Measurements from ENCODE around the gene ASCL5.

Gene ASCL5

DNA sequence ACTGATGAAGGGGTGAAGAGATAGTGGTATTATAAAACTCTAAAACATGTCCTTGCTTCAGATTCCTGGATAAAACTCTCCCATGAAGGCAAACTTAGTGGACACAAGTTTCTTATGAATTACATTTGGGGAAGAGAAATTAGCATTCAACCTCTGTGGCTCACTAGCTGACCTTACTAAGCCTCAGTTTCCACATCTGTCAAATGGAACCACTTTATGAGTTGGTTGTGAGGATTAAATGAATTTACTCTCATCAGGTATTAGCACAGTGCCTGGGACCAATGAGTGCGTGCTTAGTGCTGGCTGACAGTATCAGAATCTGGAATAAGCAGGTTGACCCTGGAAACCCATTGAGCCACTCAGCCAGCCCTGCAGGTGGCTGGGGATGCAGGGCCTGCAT is 17.3 kb downstream of the ASCL5 start:
- DNase-seq = no peak

DNA sequence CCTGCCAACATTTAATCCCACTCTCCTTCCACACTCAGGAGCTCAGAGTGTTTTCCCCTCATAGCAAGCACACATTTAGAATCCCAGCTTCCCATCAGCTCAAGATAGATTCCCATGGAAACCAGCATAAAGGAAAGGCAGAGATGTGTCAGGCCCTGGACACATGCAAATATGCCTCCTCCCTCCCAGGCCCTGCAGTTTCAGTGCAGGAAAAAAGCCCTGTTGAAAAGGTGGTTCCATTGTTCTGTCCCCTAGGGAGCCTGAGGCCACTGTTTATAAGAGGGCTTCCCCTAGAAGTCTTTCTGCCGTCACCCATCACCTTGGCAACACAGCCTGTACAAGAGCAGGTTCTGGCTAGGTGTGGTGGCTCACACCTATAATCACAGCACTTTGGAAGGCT is 18.4 kb downstream of the ASCL5 start:
- DNase-seq = no peak

DNA sequence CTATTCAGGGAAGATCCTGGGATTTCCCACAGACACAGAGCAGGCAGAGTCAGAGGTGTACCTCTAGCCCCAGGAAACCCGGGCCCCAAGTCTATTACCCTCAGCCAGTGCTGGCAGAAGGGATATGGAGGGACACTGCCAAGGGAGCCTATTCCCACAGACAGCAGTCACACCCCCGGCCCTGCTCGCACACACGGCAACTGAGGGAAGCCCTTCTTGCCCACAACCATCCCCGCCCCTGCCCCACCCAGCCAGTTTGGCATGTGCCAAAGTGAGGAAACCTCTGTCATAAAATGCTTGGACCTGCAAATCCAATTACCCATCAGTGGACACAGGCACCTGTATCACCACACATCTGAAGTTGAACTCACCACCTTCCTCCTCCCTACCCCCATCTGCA is 21.3 kb downstream of the ASCL5 start:
- no peak for DNase-seq

DNA sequence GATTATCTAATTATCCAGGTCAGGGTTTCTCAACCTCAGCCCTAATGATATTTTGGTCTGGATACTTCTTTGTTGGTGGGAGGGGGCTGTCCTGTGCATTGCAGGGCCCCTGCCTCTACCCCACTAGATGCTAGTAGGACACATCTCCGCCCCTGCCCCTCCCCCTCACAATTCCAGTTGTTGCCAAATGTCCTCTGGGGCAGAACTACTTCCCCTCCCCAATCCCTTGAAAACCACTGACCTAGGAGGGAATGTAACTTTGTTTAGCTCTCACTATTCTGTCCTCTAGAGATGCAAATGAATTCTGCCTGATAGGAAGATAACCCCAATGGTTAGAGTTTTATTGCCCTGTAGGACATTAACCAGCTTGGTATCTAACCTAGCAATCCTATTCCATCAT is 22.8 kb downstream of the ASCL5 start:
- DNase-seq = no peak

DNA sequence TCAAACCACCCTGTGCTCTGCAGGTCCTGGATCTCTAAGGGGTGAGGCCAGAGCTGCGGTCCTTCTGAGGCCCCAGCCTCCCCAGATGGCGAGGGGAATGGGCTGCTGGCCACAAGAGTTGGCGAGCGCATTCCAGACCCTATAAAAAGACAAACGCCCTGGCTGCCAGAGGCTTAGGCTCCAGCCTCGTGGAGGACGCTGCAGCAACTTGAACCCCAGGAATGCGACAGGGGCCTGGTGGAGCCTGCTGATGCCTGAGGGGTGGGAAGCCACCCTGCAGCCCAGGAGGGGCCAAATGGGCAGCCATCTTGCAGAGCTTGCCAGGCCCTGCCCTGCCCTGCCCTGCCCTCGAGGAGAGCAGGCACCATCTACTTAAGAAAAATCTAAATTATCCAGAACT is 23.3 kb downstream of the ASCL5 start:
- no peak for DNase-seq

DNA sequence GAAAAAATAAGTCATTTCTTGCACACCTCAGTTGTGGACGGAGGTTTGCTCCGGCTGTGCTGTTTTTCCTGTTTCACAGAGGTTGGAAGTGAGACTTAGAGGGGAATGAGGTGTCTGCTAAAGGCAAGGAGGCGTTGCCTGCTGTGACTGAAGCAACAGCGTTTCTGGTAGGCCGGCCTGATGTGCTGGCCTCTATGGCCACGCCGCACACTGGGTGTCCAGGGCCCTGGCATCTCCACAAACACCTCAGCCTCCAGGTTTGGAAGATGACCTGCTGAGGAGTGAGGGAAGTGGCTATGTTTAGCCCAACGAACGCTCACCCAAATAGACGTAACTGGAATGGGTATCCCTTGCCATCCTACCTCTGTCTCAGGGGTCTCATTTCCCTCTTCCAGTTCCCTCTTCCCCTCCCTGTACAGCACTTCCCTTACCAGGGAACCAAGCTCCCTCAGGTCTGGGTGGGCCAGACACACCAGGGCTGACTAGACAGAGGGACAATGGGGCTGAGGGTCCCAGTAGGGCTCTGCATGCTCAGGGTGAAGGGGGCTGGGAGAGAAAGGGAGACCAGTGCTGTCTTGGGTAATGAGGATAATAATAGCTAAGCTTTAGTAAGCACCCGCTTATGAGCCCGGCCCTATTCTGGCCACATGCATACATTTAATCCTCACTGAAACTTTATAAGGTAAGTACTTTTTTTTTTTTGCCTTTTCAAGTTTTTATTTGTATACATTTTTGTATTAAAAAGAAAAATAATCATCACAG is 26.6 kb downstream of the ASCL5 start:
- no peak for DNase-seq

DNA sequence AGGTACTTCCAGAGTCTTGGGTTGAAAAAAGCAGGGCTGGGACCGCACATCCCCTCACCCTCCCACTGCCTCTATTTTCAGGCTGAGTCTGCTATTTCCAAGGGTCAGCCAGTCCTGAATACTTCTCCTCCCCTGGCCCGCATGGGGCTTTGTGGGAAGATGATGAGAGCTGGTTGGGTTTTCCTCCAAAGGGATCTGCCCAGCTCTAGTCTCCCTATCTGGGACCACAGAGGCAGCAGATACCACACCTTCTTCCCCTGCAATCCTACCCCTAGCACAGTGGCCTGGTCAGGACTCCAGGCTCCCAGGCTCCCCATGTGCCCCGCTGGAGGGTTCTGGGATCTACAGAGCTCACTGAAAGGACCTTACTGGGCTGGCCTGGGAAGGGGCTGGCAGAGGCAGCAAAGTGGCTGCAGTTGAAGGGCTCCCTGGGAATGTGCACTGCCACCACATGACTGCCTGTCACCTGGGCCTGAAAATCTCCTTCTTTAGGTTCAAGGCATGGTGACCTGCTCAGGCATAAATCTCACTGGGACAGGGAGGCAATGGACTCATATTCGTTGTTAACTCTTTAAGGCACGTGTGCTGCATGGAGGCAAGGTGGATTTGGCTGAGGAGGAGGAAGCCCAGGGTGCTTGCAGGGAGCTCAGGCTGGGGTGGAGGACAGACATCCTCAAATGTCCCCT is 27.8 kb downstream of the ASCL5 start:
- no peak for DNase-seq

DNA sequence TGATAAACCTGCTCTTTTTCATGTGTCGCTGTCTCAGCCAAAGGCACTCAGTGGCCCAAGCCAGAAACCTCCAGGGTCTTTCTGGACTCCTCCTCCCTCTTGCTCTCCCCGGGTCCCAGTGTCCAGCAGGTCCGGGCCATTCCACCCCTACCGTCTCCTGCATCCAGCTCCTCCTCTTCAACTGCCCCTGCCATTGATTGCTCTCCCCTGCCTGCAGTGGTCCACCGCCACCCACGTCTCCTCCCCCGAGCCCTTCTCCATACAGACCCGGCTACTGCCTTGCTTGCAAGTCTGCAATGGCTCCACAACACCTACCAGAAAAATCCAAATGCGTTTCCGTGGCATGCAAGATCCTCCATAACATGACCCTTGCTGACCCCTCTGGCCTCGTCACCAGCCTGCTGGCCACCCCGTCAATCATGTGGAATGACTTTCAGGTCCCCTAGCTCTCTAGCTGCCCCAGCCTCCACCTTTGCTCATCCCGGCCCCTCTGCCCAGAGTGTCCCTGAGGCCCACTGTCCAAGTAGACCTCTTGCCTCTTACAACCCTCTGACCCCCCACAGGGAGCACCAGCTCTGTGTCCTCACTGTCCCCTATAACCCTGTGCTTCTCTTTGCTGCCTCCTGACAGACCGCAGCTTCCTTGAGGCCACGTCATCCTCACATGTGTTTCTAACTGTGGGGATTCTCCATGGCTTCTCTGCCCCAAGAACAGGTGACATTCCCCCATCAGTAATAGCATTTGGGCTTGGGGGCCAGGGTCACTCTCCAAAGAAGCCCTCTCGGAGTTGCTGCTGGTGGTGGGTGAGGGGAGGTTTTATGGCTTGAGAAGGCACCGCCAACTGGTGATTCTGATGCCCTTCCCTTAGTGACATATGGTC is 29.8 kb downstream of the ASCL5 start:
- DNase-seq = no peak

DNA sequence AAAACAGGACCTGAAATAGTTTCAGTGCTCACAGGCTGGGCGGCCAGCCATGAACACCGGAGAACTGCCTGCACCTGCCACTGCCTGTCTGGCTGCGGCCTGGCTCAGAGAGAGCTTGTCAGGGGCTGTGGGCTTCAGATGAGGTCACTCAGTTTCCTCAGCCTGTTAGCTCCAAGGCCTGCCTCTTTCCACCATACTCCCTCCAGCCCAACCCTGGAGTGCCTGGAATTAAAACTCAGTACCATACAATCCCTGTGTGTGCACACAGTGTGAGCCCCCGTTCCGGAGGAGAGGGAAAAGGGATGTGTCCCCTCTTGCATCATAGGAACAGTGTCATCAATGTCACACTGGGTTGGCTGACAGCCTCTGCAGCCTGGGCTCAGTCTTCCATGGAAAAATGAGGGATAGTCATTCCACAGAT is 30.9 kb downstream of the ASCL5 start:
- no peak for DNase-seq

DNA sequence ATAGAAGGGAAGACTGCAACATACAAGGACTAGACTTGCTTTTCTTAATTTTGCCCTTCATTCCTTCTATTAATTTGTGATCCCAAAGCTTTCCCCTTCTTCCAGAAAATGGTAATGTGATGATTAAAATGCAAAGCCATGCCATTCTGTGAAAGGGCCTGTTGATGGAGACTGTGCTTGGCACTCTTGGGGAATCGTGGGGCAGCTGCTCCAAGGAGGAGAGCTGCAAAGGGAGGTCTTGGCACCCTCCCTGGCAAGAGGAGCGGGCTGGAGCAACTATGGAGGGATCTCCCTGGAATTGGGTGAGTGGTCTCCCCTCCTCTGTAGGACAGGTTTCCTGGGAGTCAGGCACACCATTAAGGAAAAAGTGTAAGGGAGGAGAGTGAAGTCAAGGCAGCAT is 31.4 kb downstream of the ASCL5 start:
- no peak for DNase-seq

DNA sequence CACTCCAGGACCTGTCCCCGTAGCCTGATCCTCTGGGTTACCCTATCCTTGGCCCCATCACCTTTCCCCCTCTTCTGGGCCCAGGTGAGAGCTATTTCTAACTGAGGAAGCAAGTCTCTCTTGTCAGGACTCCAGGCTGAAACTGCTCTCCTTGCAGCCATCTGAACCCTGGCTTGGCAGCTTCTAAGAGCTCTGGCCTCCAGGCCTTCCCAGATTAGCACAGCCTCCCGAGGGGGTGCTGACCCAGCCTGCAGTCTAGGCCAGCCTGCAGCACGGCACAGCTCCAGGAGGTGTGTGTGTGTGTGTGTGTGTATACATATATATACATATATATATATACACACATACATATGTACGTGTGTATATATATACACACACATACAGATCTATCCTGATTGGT is 32.2 kb downstream of the ASCL5 start:
- DNase-seq = no peak

DNA sequence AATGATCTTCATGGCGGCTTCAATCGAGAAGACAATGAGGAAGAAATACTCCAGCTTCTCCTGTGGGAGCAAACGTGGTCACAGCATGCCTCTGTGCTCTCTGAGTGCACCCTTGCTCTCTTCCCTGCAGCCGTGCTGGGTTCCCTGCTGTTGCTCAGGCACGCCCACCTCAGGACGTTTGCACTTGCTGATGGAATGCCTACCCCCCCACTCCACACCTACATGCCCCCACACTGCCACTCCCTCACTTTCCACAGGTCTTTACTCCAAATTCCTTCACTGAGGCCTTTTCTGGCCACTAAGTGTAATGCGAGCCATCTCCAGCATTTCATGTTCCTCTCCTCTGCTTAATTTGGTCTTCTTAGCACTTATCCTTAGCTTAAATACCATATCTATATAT is 33.0 kb downstream of the ASCL5 start:
- no peak for DNase-seq

DNA sequence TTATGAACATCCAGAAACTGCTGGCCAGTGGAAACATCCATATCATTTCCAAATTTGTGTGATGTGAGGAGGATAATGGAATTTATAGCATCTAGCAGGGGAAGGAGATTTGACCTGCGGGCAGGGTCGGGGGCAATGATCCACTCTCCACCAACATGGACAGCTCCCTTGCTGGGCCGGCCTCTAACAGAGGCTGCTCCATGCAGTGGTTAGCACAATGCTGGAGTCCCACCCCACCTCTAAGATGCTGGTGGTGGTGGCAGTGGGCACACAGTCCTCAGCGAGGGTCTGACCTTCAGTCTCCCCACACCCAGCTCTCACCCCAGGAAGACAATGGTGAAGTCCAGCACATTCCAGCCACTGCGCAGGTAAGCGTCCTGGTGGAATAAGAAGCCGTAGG is 33.4 kb downstream of the ASCL5 start:
- DNase-seq = no peak

DNA sequence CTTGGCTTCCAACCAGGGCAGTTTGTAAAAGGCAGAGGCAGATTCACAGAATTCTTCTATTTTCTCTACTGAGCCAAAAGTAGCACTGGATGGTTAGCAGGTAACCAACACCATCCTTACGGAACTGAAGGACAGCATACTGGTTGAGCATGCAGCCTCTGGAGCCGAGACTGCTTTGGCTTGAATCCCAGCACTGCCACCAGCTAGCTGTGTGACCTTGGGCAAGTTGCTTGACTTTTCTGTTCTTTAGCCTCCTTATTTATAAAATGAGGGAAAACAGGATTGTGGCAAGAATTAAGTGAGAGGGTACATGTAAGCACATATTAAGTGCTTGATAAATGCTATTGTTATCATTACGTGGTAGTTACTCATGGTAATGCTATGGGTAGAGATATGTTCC is 34.2 kb downstream of the ASCL5 start:
- DNase-seq = no peak

DNA sequence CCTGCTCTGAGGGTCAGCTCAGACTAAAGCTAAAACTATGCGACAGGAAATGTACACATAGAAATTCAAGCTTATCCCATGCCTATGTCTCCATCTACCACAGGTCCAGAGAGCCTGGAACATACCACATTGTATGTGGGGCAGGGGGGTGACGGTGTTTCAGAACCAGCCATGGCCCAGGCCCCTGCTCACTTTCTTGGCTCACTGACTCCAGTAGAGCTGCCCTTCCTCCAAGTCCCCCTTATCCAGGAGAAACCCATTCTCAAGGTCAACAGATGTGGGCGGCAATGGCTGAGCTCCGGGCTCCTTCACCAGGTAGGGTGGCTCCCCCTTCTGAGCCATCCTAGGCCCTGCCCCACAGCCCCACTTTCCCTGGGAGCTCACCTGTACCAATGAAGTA is 35.7 kb downstream of the ASCL5 start:
- no peak for DNase-seq

DNA sequence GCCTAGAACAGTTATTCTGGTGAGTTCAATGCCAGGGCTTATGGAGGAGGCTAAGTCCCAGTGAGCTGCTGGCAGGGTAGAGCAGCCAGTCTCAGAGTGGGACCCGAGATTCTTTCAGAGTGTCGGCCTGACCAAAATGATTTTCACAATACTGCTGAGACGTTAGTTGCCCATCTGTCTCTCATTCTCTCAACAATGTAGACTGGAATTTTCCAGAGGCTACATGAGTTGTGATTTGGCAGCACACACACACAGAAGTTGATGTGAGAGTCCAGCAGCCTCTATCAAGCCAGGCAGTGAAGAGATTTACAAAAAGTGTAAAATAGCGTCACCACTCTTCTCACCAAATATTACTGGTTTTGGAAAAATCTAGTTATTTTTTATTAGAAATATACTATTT is 36.4 kb downstream of the ASCL5 start:
- no peak for DNase-seq

DNA sequence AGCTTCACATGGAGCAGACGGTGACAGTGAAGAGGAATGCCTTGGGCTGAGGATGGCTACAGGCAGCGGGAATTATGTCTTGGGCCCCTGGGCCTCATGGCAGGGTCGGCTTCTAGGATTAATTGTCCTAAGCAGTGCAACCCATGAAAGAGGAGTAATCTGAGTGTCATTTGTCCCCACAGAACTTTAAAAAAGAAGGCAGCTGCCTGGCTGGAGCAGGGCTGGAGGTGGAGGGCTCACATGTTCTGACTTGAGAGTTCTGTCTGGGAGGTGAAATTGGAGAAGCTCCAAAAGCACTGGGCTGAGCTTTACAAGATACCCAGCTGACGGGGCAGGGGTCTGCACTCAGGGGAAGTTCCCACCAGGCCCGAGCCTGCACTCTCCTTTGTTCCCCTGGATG is 37.4 kb downstream of the ASCL5 start:
- DNase-seq = no peak

DNA sequence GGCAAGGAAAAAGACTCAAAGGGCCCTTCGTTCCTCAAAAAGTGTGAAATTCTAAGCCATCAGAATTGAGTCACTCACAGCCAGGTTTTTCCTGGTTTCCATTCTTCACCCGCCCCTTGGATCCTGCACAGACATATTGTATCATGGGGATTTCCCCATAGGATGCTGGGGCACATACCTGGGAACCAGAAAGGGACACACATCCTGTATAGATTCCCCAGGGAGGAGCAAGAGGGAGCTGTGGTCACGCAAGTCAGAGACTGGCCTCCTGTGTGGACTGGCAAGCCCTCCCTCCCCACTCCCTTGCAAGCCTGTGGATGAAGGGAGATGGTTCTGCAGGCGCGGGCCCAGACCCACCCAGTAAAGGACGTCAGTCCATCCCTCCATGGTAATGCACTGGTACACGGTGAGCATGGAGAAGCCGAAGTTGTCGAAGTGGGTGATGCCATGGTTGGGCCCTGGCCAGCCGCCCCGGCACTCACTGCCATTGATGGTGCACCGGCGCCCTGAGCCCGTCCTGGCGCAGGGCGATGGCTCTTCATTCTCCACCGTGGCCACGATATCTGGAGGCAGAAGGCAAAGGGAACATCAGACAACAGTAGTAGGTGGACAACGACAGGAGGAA is 38.0 kb downstream of the ASCL5 start:
- no peak for DNase-seq

DNA sequence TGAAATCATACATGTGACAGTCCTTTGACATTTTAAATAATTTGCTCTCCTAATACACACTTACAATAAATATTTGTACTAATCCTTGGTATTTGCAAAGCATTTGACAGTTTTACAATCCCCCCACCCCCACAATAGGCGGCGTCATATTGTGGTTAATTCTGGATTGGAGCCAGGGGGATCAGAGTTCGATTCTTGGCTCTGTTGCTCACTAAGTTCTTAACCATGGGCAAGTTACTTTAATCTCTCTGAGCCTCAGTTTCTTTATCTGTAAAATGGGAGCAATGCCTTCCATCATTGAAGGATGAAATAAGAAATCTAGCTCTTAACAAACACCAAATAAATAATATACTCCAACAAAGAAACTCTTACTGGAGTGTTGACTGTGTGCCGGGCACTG is 38.6 kb downstream of the ASCL5 start:
- DNase-seq = no peak

DNA sequence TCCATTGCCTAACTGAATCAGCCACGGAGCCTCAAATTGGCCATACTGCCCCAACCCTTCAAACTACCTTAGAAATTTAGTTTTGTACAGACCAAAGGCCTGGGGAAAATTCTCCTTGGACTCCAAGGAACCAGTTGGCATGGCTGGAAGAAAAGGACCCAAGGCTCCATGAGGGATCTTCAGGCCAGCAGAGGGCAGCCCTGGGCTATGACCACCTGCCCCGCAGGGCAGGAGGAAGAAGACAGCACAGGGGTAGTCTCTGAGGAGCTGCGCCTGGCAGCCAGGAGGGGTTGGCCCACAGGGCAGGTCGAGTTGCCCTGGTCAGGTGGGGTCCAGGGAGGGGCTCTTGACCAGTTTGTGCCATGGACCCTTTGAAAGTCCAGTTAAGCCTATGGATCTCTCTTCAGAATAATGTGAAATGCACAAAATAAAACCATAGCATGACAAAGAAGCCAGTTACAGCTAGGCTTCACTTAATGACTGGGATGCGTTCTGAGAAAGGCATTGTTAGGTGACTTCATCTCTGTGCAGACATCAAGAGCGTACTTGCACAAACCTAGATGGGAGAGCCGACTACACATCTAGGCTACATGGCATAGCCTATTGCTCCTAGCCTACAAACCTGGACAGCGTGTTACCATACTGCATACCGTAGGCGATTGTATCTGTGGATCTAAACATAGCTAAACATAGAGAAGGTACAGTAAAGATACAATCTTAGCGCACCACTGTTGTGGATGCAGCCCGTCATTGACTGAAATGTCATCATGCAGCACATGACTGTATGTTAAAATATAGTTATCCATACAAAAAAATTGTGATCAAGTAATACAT is 40.9 kb downstream of the ASCL5 start:
- DNase-seq = peak in 1 of 2 donors; percentile 39

DNA sequence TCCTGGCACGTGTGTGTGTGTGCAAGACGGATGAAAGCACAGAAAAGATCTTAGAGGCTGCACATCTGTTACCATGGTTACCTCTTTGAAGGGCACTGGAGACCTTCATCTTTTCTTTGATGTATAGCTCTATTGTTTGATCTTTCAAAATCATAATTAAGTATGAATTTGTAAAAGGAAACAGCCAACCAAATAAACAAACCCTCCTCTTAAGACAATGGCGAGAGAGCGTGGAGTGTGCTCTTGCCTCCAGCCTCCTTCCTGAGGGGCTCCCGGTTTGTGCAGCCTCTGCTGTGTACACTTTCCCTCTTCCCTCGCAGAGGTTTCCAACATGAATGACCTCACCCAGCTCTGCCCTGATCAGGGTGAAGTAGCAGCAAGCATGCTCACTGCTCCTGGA is 42.7 kb downstream of the ASCL5 start:
- peak in 1 of 2 donors; percentile 4 for DNase-seq

DNA sequence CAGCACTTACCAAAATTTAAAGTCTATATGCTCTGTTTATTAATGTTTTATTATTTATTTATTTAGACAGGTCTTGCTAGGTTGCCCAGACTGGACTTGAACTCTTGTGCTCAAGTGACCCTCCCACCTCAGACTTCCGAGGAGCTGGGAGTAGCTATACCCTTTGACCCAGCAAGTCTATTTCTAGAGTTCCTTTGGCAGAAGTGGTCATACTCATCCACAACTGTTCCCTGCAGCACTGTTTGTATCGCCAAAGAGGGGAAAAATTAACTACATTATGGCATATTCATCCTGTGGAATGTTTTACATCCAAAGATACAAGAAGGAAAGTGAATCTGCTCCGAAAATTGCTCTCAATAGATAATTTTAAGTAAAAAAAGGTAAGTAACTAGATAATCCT is 43.2 kb downstream of the ASCL5 start:
- no peak for DNase-seq

All from CD4-positive, alpha-beta T cell treated with Interferon alpha-2 for 1 hour (primary cell).